ENCODE data around the gene WDR88.
"Not testable (repeated sequence)": the region's sequence is repeated elsewhere in the genome, so short reads cannot be mapped to it uniquely, and the experiment has no call there.

WDR88 gene, protein sequence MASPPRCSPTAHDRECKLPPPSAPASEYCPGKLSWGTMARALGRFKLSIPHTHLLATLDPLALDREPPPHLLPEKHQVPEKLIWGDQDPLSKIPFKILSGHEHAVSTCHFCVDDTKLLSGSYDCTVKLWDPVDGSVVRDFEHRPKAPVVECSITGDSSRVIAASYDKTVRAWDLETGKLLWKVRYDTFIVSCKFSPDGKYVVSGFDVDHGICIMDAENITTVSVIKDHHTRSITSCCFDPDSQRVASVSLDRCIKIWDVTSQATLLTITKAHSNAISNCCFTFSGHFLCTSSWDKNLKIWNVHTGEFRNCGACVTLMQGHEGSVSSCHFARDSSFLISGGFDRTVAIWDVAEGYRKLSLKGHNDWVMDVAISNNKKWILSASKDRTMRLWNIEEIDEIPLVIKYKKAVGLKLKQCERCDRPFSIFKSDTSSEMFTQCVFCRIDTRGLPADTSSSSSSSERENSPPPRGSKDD

DNA sequence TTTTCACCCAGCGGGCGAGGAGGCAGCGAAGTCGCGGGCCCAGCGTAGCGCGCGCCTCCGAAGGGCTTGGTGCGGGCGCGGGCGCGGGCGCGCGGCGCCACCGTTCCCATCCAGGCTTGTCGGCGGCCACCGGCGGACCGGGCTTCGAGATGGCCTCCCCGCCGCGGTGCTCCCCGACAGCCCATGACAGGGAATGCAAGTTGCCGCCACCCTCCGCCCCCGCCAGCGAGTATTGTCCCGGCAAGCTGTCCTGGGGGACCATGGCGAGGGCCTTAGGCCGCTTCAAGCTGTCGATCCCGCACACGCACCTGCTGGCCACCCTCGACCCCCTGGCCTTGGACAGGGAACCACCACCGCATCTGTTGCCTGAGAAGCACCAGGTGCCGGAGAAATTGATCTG, at the start of gene WDR88:
Gene WDR88 (plus strand): TSS at position 94 of the 400 bp plus-strand sequence. CDS start 56 bp downstream, at position 150.
- DNase-seq (ENCODE audit: low spot score), result no peak

DNA sequence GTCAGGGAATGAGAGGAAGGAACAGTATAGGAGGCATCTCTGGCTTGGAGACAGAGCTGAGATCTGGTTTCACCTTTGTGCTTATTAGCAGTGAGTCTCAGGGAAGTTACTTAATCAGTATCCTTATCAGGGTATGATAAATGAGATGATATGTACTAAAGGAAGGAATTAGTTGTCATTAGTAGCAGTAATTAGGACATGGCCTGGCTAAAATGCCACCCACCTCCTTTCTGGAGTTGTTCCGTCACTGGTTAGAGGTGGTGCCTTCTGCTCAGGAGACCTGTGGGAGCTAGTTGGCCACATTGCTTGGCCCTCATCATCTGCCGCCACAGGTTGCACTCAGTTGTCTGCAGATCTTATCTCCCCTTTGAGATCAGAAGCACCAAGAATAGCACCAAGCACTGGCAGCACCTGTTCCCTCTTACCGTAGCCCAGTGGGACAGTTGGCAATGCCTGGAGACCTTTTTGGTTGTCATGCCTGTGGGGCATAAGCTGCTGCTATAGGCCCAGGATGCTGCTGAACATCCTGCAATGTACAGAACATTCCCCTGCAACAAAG, 46.3 kb upstream of the WDR88 start:
- DNase-seq (ENCODE audit: low spot score), result no peak

DNA sequence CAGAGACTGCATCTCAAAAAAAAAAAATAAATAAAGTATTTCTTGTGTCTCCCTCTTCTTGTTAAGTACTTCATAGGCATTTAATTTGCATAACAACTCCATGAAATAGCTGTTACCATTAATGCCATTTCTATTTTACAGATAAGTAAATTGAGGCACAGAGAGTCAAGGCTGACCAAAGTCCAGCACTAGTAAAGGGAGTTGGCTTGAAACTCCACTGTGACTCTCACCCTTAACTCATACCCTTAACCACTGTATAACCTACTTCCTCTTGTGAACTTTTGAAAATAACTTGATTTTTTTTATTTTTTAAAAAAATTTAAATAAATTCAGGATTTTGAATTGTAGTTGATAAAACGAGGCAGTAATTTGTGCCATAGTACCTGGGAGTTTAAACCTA, 45.0 kb upstream of the WDR88 start:
- DNase-seq (ENCODE audit: low spot score), result no peak

DNA sequence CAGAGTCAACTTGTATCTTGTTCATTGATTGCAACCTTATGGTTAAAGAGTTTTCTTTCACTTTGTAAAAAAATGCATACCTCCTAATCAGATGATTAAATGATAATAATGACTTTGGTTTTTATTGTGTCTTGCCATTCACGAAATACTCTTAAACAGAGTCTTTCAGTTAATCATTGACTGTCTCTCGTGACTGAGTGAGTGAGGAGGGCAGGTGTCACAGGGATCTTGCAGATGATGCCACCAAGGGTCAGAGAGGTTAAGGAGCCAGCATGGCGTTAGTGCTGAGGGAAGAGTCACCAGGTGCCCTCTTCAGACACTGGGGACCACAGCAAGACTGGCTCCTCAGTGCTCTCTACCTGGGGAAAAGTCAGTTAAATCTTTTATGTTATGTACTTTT, 42.9 kb upstream of the WDR88 start:
- DNase-seq (ENCODE audit: low spot score), result no peak

DNA sequence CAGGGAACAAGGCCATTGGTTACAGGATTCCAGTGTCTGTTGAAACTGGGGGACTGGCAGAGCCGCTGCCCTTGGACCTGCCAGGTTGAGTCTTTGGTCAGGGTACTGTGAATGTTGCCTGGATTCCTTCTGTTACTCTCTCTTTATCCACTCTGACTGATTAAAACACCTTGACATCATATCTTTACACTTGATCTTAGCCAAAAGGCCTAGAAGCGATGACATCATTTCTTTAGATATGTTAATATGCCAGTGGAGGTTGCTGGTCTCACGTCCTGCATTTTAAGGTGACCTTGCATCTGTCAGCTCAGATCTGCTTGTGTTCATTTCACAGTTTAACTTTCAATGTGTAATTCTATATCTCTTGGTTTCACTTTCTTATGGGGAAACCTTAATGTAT, 41.7 kb upstream of the WDR88 start:
- DNase-seq (ENCODE audit: low spot score), result no peak

DNA sequence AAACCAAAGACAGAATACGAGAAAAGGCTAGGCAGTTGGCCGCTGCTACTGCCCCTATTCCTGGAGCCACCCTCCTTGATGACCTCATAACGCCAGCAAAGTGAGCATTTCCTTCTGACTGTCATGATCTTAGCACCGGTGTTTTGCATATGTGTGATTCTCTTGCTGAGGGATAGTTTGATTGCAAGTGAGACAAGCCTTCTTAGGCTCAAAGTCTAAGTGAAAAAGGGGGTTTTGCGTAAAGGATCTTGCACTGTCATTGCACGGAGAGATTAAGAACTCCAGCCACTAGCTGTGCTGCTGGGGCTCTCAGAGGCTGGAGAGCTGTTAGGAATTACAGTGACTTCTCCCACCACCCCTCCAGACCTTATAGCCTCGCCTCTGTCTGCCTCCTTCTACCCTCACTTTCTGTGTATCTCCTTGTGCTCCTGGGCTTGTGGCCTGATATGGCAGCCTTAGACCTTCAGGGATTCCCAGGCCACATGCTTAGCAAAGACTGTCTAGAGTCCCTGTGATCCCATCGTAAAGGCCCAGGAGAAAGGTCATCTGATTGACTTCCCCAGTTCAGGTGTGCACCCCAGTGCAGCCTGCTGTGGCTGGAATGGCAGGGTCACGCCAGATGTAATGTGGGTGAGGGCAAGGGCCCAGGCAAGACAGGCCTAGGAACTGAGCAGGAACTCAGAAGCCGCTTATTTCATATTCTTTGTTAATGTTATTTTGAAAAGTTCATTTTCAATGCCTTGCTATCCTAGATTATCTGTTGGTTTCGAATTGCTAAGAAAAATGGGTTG, 38.3 kb upstream of the WDR88 start:
- DNase-seq (ENCODE audit: low spot score), result no peak

DNA sequence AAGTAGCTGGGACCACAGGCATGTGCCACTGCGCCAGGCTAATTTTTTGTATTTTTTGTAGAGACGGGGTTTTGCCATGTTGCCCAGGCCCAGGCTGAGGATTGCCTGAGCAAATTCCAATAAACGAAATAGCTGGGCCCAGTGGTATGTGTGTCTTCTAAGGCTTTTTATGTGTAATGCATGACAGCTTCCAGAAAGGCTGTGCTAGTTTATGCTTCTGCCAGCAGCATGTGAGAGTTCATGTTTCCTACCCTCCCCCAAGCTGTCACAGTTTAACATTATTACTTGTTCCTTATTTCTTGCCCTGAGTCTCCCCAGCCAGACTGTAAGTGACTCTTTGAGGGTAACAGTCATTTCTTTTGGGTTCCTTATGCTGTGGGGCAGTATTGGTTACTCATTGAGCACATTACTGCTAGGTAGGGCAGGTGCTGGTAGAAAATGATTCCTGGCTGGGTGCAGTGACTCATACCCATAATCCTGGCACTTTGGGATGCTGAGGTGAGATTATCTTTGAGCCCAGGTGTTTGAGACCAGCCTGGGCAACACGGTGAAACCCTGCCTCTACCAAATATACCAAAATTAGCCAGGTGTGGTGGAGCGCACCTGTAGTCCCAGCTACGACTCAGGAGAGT, 37.4 kb upstream of the WDR88 start:
- DNase-seq (ENCODE audit: low spot score), result no peak

DNA sequence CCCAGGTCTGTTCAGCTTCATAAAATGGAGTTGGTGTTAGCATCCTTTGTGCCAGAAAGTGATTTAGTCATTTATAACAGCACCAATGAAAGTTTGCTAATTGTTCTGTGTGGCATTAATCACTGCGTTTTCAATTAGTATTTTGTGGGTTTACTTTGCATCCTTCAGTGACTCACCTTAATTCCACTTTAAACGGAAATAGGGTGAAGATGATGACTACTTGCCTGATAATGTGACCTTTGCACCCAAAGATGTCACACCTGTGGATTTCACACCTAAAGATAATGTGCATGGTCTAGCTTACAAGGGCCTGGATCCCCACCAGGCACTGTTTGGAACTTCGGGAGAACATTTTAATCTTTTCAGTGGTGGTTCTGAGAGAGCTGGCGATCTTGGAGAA, 35.9 kb upstream of the WDR88 start:
- DNase-seq (ENCODE audit: low spot score), result no peak

DNA sequence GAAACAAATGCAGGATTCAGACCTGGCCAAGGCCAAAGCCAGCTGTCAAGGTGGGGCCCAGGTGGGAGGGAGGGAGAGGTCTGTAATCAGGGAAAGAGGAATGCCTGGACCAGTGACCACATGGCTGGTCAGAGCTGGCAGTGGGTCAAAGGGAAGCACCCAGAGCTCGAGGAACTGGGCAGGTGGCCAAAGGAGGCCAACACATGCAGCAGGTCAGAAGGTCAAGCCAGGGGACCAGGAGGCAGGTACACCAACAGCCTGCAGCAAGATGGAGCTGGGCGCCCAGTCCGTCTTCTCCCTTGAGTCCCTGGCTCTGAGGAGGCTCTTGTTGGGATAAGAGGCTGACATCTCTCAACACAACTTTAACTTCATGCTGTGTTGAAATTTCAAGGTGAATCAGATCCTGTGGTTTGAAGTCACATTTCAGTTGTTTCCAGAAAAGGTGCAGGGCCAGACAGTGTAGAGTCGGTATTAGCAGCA, 33.8 kb upstream of the WDR88 start:
- no peak for DNase-seq (ENCODE audit: low spot score)

DNA sequence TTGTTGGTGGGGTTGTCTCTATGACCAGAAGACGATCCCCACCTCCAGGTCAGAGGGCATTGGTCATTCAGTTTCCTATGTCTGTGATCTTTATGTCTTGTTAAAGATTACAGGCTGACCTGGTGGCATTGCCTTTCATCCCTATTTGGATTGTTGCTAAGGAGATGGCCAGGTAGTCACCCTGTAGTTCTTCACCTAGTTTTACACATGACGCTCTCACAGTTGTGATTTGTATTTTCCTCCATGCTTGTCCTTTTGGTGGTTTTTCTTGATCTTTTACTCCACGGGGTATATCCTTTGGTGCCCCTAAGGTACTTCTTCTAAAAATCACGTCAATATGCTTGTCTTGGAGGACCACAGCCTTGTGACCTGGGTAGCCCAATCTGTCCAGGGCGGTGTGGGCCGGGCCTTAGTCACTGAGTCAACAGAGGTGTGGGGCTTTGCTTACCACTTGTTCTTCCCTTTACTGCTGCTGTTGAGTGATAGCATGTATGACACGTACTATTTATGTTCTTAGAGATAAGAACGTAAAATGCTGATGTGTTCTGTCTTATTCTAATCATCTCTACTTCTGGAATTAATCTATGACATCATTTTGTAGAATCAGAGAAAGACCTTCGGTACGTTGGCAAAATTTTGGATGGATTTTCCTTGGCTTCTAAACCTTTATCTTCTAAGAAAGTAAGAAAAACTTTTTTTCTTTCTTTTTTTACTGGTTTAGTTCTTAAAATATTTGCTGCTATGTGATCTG, 30.8 kb upstream of the WDR88 start:
- no peak for DNase-seq (ENCODE audit: low spot score)

DNA sequence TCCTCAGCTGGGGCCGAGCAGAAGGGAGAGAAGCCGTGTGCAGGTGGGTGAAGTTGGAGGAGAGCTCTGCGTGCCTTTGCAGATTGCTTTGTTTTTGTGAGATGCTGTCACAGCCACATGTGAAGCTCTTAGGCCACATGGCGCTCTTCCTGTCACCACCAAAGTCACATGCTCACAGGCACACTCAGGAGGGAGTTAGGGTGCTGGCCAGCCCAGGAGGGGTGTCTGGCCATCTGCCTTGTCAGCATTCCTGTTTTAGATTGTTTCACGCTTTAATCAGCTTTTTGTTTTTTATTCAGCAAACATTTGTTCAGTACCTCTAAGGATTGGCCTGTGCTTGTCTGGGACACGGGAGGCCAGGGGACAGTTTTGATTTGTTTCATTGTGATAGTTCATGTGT, 29.0 kb upstream of the WDR88 start:
- no peak for DNase-seq (ENCODE audit: low spot score)

DNA sequence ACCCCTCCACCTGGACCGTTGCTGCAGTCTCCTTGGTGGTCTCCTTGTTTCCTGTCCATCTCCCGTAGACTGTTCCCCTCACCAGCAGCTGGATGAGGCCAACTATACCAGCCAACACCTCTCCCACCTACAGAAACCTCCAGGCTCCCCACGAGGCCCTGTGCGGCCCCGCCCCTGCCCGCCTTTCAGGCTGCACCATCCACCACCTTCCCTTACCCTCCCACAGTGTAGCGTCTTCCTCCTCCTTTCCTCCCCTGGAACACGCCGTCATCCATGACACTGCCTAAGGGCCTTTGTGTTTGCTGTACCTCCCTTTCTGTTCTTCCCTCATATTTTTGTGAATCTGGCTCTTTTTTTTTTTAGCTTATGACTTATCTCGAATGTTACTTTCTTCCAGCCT, 23.8 kb upstream of the WDR88 start:
- DNase-seq (ENCODE audit: low spot score), result no peak

DNA sequence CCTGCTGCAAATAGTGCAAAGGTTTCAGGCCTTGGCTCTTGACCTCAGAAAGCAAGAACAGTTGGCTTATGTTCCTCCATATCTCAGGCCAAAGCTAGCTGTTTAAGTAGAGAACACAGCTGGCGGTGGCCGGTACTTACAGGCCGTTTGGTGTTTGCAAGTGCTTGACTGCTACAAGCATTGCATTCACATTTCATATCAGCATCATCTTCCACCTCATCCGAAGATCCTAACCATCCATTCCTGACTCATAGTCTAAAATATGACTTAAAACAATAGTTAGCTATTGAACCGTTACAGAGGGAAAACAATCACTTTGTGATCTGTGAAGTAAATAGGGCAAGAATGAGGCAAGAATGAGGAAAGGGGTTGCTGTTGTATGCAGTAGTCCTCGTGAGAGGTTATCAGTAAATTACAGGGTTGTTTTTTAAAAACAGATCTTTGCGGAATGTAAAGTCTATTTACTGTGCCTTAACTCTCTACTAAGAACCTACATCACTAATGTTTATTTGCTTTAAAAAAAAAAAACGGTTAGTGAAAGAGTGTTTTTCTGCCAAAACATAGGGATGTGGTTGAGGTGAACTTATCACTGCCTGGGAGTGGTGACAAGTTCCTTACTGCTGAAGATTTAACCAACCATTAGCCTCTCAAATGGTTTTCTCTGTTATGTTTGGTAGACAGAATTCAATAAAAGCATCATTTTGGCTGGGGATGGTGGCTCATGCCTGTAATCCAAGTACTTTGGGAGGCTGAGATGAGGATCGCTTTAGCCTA, 21.6 kb upstream of the WDR88 start:
- DNase-seq (ENCODE audit: low spot score), result no peak

DNA sequence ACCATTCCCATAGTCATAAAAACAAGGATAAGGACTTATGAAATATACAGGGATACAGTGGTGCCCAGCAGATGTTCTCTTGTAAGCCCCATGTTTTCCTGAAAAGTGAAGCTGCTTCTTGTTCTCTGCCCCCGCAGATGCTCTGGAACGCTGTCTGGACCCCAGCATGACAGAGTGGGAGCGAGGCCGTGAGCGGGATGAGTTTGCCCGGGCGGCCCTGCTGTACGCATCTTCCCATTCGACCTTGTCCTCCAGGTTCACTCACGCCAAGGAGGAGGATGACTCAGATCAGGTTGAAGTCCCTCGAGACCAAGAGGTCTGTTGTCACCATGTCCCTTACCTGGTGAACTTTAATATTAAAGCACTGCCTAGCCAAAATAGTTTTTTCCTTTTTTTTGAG, 20.3 kb upstream of the WDR88 start:
- DNase-seq (ENCODE audit: low spot score), result no peak

DNA sequence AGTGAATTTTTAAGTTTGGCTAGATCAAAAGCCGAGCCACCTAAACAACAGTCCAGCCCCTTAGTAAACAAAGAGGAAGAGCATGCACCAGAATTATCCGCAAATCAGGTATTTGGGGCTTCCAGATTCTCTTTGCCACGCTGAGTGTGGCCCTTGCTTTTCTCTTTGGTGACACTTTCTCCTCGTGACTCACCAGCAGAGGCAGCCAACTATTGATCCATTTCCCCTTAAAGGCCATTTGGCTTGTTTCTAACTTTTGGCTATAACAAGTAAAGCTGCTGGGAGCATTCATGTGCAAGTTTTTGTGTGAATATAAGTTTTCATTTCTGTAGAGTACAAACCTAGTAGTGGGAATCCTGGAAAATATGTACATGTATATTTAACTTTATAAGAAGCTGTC, 17.6 kb upstream of the WDR88 start:
- no peak for DNase-seq (ENCODE audit: low spot score)

DNA sequence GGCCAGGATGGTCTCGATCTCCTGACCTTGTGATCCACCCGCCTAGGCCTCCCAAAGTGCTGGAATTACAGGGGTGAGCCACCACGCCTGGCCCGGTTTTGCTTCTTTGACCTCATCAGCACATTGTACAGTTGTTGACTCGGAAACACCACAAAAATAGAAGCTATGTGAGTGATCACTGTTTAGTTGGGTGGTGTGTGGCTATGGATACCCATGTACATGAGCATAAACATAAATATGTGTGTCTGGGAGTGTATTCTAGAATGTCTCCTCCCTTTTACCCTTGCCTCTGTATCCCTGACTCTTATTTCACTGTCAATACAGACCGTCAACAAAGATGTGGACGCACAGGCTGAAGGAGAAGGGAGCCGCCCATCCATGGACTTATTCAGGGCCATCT, 14.4 kb upstream of the WDR88 start:
- DNase-seq (ENCODE audit: low spot score), result no peak

DNA sequence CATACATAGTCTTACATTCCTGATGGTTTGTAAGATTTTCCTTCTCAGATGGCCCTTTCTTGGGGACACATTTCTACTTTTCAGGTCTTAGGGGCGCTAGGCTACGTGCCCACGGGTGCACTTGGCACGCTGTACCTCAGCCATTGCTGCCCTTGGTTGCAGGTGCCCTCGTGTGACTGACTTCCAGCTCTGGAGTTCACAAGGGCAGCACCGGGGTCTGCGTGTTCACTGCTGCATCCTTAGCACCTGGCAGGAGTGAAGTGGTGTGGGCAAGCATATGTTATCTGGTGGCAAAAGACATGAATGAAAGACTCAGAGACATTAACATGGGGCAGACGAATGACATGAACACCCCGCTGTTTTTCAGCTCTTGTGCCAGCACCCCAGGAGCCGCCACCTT, 13.3 kb upstream of the WDR88 start:
- no peak for DNase-seq (ENCODE audit: low spot score)

DNA sequence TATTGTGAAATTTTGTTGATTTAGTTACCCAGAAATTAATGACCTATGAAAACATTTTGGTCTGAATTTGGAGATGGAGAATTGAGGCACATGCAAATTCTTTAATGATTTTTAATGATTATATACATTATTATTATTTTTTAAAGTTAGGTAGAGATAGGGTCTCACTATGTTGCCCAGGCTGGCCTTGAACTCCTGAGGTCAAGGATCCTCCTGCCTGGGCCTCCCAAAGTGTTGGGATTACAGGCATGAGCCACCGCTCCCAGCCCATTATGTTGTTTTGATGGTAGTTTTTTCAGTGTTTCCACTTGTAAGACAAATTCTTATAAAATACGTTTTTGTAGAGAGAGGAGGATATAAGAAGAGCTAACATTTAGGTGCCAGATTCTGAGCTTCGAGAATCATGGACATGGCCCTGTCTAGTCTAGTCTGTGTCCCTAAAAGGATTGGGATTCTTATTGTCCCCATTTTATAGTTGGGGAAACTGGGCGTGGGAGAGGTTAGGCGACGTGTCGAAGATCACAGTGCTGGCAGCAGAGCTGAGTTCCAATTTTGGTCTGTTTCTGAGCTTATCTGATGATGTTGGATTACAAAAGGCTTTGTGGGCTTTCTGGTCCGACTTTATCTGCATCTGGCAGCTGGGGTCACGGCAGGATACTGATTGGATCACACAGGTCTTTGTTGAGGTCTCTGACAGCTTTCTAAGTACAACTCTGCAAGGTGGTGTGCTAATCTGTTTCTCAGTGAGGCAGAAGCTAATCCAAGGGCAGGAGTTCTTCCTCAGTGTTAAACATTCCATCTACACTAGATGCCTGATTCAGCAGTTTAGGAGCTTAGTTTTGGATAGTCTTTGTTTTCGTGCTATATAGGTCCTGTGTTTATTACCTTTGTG, 7.5 kb upstream of the WDR88 start:
- DNase-seq (ENCODE audit: low spot score), result no peak

DNA sequence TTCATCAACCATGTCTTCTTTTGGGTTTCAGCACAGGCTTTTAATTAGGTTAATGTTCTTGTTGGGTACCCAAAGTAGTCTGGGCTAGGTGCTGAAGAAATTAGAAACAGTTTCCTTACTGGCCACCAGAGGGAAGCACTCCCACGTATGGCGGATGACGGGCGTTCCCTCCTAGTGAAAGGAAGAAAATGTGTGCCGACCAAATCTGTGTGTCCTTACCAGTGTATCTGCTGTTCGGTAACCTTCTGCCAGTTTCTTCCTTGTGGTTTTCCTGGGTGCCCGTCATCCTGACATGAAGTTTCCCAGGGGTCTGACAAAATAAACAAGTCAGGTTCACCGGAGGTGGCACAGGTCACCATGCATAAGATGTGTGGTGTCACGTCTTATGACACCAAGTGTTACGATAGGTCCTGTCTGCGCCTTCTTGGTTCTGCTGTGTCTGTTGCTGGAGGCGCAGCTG, 6.0 kb upstream of the WDR88 start:
- DNase-seq (ENCODE audit: low spot score), result peak; percentile 73

DNA sequence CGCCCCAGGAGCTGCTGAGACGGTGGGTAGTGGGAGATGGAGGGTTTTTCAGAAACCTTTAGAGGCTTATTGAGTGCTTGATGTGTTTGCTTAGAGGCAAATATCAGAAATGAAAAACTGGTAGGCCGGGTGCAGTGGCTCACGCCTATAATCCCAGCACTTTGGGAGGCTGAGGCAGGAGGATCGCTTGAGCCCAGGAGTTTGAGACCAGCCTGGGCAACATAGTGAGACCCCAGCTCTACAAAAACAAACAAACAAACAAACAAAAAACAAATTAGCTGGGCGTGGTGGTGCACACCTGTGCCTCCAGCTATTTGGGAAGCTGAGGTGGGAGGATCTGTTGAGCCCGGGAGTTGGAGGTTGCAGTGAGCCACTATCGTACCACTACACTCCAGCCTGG, 5.2 kb upstream of the WDR88 start:
- DNase-seq (ENCODE audit: low spot score), result not testable (repeated sequence)

Data from hematopoietic multipotent progenitor cell treated with erythropoietin and hydrocortisone succinate and interleukin-3 and kit ligand, for 15 days (in vitro differentiated cells).